HepG2 (cell line): ENCODE measurements around the gene PGRMC2. TPM values are rescaled to one million over a fixed set of nuclear protein-coding genes. Genes with fewer than 3 reads are reported as not detected.

ENCODE experiments used
- ATAC-seq: fragments of 200-7000 bp; cut with Tn5 transposase; 3 replicates; pipeline ENCODE4 v1.9.1; 2020; ENCODE audit warnings: mild to moderate bottlenecking, moderate library complexity
- BruUV-seq: library from RNA; stranded (reverse); fragments of 400-500 nt; replicated peaks from 2 replicates; lab custom pipeline; 2021; lab: Mats Ljungman, UMichigan
- CTCF ChIA-PET: fragments of 300-600 bp; formaldehyde crosslinking; extraction: SDS; loops from one replicate; lab custom pipeline; 2021; ENCODE audit warnings: low total read pairs, inconsistent platforms, low intra/inter-chr PET ratio; lab: Yijun Ruan, JAX
- POLR2A ChIA-PET: fragments of 350-600 bp; sonication (Branson Sonifier 250); formaldehyde crosslinking; loops from one replicate; lab custom pipeline; 2020; ENCODE audit warnings: antibody characterized with exemption, inconsistent platforms; lab: Yijun Ruan, JAX
- DNase-seq: peaks from one replicate; pipeline ENCODE4 v3.0.0-alpha.2; 2015; ENCODE audit warnings: low spot score
- FAIRE-seq: peaks from 3 replicates; lab custom pipeline; 2011; peaks lifted over from hg19 to GRCh38; lab: Jason Lieb, UNC
- H2AFZ ChIP-seq: one replicate; pipeline ENCODE4 v1.6.1; 2011; ENCODE audit warnings: low read length, inconsistent platforms
- H3K27ac ChIP-seq: fragments of 300-600 bp; 3 replicates; pipeline ENCODE4 v1.8.0; 2011; ENCODE audit warnings: mixed run types, mild to moderate bottlenecking, mixed read lengths, low read length, inconsistent platforms; ENCODE audit not compliant: insufficient read depth; ENCODE audit errors: extremely low read length
- H3K27me3 ChIP-seq, 2 experiments: fragments of 200-600 bp in 1 of 2; 2 replicates in 1 of 2; 3 replicates in 1 of 2; pipeline versions ENCODE4 v1.6.0 to v1.8.0; 2011; ENCODE audit warnings: low read length in 2 of 2, mild to moderate bottlenecking in 2 of 2, moderate library complexity in 2 of 2, inconsistent platforms in 1 of 2; ENCODE audit not compliant: insufficient read depth in 2 of 2, control insufficient read depth in 1 of 2
- H3K36me3 ChIP-seq, 2 experiments: fragments of 200-600 bp in 1 of 2; replicated peaks in 1 of 2; 2 replicates in 1 of 2; 3 replicates in 1 of 2; pipeline versions ENCODE4 v1.5.1 to v1.8.0; 2011; ENCODE audit warnings: low read length in 2 of 2, inconsistent platforms in 1 of 2; ENCODE audit not compliant: insufficient read depth in 2 of 2, control insufficient read depth in 1 of 2
- H3K4me1 ChIP-seq: 2 replicates; pipeline ENCODE4 v1.5.1; 2012; ENCODE audit warnings: low read length, inconsistent platforms; ENCODE audit not compliant: insufficient read depth
- H3K4me2 ChIP-seq: 2 replicates; pipeline ENCODE4 v1.6.0; 2011; ENCODE audit warnings: low read depth, low read length, inconsistent platforms
- H3K4me3 ChIP-seq, 3 experiments: fragments of 200-600 bp in 1 of 3; sonication (generic), shearing (Covaris generic) in 1 of 3; replicated peaks in 1 of 3; 2 replicates each; pipeline ENCODE4 v1.5.1; 2011 to 2016; ENCODE audit warnings: low read length in 3 of 3, inconsistent platforms in 2 of 3, low read depth in 2 of 3, mild to moderate bottlenecking in 2 of 3, control low read depth in 1 of 3, mixed read lengths in 1 of 3; ENCODE audit not compliant: insufficient read depth in 1 of 3
- H3K79me2 ChIP-seq: one replicate; pipeline ENCODE4 v1.6.1; 2011; ENCODE audit warnings: low read length, inconsistent platforms; ENCODE audit not compliant: insufficient read depth
- H3K9ac ChIP-seq: 2 replicates; pipeline ENCODE4 v1.6.0; 2011; ENCODE audit warnings: mild to moderate bottlenecking, low read depth, low read length, inconsistent platforms; ENCODE audit not compliant: insufficient read depth
- H3K9me3 ChIP-seq: 2 replicates; pipeline ENCODE4 v1.5.1; 2012; ENCODE audit warnings: mild to moderate bottlenecking, low read length
- H4K20me1 ChIP-seq: 2 replicates; pipeline ENCODE4 v1.6.0; 2011; ENCODE audit warnings: inconsistent platforms, mild to moderate bottlenecking, low read length, moderate library complexity; ENCODE audit not compliant: insufficient read depth
- GPN1 ChIP-seq: sonication (generic); formaldehyde crosslinking; IDR thresholded peaks from 2 replicates; pipeline ENCODE4 v1.5.1; 2020; ENCODE audit warnings: missing genetic modification reagents, borderline replicate concordance
- HMG20A ChIP-seq: IDR thresholded peaks from 2 replicates; pipeline ENCODE4 v1.6.1; 2016; ENCODE audit warnings: borderline replicate concordance
- ISX ChIP-seq: sonication (generic); formaldehyde crosslinking; conservative IDR thresholded peaks from 2 replicates; pipeline ENCODE4 v1.5.0; 2020; ENCODE audit warnings: missing genetic modification reagents
- MATR3 ChIP-seq: sonication (generic); formaldehyde crosslinking; IDR thresholded peaks from 2 replicates; pipeline ENCODE4 v1.4.0; 2020; ENCODE audit warnings: missing genetic modification reagents
- NFYC ChIP-seq: IDR thresholded peaks from 2 replicates; pipeline ENCODE4 v1.6.1; 2016; ENCODE audit warnings: missing genetic modification reagents, missing compliant biosample characterization
- REPIN1 ChIP-seq: sonication (generic); formaldehyde crosslinking; IDR thresholded peaks from 2 replicates; pipeline ENCODE4 v1.8.0; 2022; ENCODE audit warnings: missing genetic modification reagents, low read depth, mild to moderate bottlenecking, borderline replicate concordance
- RFXANK ChIP-seq: IDR thresholded peaks from 2 replicates; pipeline ENCODE4 v1.6.1; 2016
- SSRP1 ChIP-seq: IDR thresholded peaks from 2 replicates; pipeline ENCODE4 v1.6.1; 2016; ENCODE audit warnings: control low read depth
- U2AF2 ChIP-seq: fragments of 200-400 bp; formaldehyde crosslinking; IDR thresholded peaks from 2 replicates; pipeline ENCODE4 v1.6.1; 2017; ENCODE audit warnings: low read depth, mild to moderate bottlenecking, low read length
- ZNF234 ChIP-seq: sonication (generic); formaldehyde crosslinking; conservative IDR thresholded peaks from 2 replicates; pipeline ENCODE4 v1.5.1; 2020; ENCODE audit warnings: mild to moderate bottlenecking, missing genetic modification reagents
- ZNF441 ChIP-seq: sonication (generic); formaldehyde crosslinking; IDR thresholded peaks from 2 replicates; pipeline ENCODE4 v1.7.0; 2021; ENCODE audit warnings: missing genetic modification reagents, borderline replicate concordance
- ZNF569 ChIP-seq: sonication (generic); formaldehyde crosslinking; IDR thresholded peaks from 2 replicates; pipeline ENCODE4 v1.5.0; 2020; ENCODE audit warnings: mild to moderate bottlenecking, missing genetic modification reagents, moderate library complexity, borderline replicate concordance
- ZNF607 ChIP-seq: sonication (generic); formaldehyde crosslinking; IDR thresholded peaks from 2 replicates; pipeline ENCODE4 v1.5.1; 2020; ENCODE audit warnings: missing genetic modification reagents, mild to moderate bottlenecking, borderline replicate concordance
- ZSCAN22 ChIP-seq: sonication (generic); formaldehyde crosslinking; IDR thresholded peaks from 2 replicates; pipeline ENCODE4 v1.4.0; 2020; ENCODE audit warnings: mild to moderate bottlenecking, missing genetic modification reagents
- WGBS: methylation state at CpG from one replicate; pipeline ENCODE4 v1.1.6; 2017; ENCODE audit warnings: low lambda C conversion rate; 5-methylcytosine and 5-hydroxymethylcytosine counted together
- in situ Hi-C: cut with HindIII; loops from 2 replicates; pipeline ENCODE4 v1.10.0; 2017; ENCODE audit warnings: low pct_unique_long_range_greater_than_20kb; ENCODE audit not compliant: extremely low pct_ligation_motif_present
- intact Hi-C: fragments of 100-400 bp; cut with micrococcal nuclease; formaldehyde crosslinking; loops from one replicate; pipeline ENCODE4 v1.10.0; 2022; ENCODE audit not compliant: unreplicated experiment
- polyA plus RNA-seq, 8 experiments: library from polyadenylated mRNA; depleted of rRNA in 3 of 8; stranded (reverse) in 7 of 8; unstranded in 1 of 8; fragments of >200 nt; fragmentation: Illumina TruSeq in 4 of 8; extraction: Trizol in 4 of 8; gene quantifications; 2 replicates each; pipeline versions ENCODE4 v1.2.1 to v1.2.3, GENCODE V29; 2011 to 2016; ENCODE audit warnings: low read depth in 4 of 8, missing spikeins in 1 of 8, mixed read lengths in 1 of 8; ENCODE audit not compliant: insufficient read depth in 1 of 8
- total RNA-seq, 5 experiments: library from RNA; depleted of rRNA; stranded (reverse); fragments of >200 nt; fragmentation: Illumina TruSeq; extraction: Trizol; gene quantifications; 2 replicates each; pipeline ENCODE4 v1.2.3, GENCODE V29; 2016; ENCODE audit warnings: low read depth in 1 of 5
- TF ChIP-seq, protein P1 (sequence below): sonication (generic); formaldehyde crosslinking; IDR thresholded peaks from 2 replicates; pipeline ENCODE4 v1.8.0; 2022; ENCODE audit warnings: low read depth, missing genetic modification reagents
- TF ChIP-seq, protein P2 (sequence below): sonication (generic); formaldehyde crosslinking; IDR thresholded peaks from 2 replicates; pipeline ENCODE4 v1.5.0; 2020; ENCODE audit warnings: mild to moderate bottlenecking, missing genetic modification reagents, moderate library complexity
- TF ChIP-seq, protein P3 (sequence below): sonication (generic); formaldehyde crosslinking; IDR thresholded peaks from 2 replicates; pipeline ENCODE4 v1.5.0; 2020; ENCODE audit warnings: mild to moderate bottlenecking, missing genetic modification reagents
- TF ChIP-seq, protein P4 (sequence below): sonication (generic); formaldehyde crosslinking; IDR thresholded peaks from 2 replicates; pipeline ENCODE4; 2020; ENCODE audit warnings: missing genetic modification reagents, mild to moderate bottlenecking, borderline replicate concordance

The PGRMC2 gene
- total and polyA plus RNA-seq, 2 of the 13 experiments (the other 11 are each of a cell fraction or from before 2014, with no cell fraction given): 16.0 to 19.8 TPM

DNA sequence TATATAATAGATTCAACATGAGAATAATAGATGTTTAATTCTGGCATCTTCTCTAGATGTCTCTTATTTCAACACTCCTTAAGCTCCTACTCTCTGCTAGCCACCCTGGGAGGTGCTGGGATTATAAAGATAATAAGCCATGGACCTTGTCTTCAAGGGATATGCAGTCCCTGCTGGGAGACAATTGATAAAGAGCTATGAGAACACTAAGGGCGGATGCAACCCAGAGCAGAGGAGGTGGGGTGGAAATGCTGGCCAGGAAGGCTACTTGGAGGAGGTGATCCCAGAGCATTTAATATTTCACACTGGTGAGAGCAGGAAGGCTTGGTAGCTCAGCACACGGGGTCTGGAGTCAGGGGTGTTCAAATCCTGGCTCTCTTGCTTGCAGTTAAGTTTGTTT lies 18.3 kb upstream of the PGRMC2 start:
- no peak overlapping the region for H3K4me3 ChIP-seq
- no peak overlapping the region for H3K4me2 ChIP-seq
- H3K79me2 ChIP-seq: no peaks in the 10 kb centered on the region
- H2AFZ ChIP-seq: no peak overlapping the region
- H3K27ac ChIP-seq: no peak overlapping the region
- BruUV-seq: no TSS peak
- no peak for ATAC-seq
- intact Hi-C loops: no loop called here
- H3K9me3 ChIP-seq: no peaks in the 10 kb centered on the region
- in situ Hi-C loops: no loop called here
- no peaks in the 10 kb centered on the region for H4K20me1 ChIP-seq
- H3K27me3 ChIP-seq: no peaks in the 10 kb centered on the region
- H3K36me3 ChIP-seq: no peaks in the 10 kb centered on the region
- WGBS: 30% methylated on average over 2 of the region's 2 CpGs
- H3K4me1 ChIP-seq: peaks cover 16% of the 10 kb centered on the region
- DNase-seq: no peak
- H3K9ac ChIP-seq: no peak overlapping the region
- ChIA-PET CTCF (no interaction called here), POLR2A (no interaction called here)
- no peak for FAIRE-seq
- TF ChIP-seq HMG20A: no peak
- TF ChIP-seq U2AF2: no peak
- no peak for TF ChIP-seq SSRP1 (CRISPR knock-in tag)
- TF ChIP-seq NFYC (CRISPR knock-in tag): no peak
- TF ChIP-seq, protein P1, sequence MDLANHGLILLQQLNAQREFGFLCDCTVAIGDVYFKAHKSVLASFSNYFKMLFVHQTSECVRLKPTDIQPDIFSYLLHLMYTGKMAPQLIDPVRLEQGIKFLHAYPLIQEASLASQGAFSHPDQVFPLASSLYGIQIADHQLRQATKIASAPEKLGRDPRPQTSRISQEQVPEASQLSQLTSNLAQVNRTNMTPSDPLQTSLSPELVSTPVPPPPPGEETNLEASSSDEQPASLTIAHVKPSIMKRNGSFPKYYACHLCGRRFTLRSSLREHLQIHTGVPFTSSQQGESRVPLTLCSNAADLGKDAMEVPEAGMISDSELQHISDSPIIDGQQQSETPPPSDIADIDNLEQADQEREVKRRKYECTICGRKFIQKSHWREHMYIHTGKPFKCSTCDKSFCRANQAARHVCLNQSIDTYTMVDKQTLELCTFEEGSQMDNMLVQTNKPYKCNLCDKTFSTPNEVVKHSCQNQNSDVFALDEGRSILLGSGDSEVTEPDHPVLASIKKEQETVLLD (CRISPR knock-in tag): no peak
- TF ChIP-seq, protein P2, sequence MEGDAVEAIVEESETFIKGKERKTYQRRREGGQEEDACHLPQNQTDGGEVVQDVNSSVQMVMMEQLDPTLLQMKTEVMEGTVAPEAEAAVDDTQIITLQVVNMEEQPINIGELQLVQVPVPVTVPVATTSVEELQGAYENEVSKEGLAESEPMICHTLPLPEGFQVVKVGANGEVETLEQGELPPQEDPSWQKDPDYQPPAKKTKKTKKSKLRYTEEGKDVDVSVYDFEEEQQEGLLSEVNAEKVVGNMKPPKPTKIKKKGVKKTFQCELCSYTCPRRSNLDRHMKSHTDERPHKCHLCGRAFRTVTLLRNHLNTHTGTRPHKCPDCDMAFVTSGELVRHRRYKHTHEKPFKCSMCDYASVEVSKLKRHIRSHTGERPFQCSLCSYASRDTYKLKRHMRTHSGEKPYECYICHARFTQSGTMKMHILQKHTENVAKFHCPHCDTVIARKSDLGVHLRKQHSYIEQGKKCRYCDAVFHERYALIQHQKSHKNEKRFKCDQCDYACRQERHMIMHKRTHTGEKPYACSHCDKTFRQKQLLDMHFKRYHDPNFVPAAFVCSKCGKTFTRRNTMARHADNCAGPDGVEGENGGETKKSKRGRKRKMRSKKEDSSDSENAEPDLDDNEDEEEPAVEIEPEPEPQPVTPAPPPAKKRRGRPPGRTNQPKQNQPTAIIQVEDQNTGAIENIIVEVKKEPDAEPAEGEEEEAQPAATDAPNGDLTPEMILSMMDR: no peak
- TF ChIP-seq REPIN1 (CRISPR knock-in tag): no peak
- TF ChIP-seq ZNF441: no peak
- TF ChIP-seq ZNF607 (CRISPR knock-in tag): no peak
- TF ChIP-seq ISX: no peak
- TF ChIP-seq GPN1 (CRISPR knock-in tag): no peak
- no peak for TF ChIP-seq ZNF234 (CRISPR knock-in tag)
- no peak for TF ChIP-seq ZNF569 (CRISPR knock-in tag)
- TF ChIP-seq, protein P3, sequence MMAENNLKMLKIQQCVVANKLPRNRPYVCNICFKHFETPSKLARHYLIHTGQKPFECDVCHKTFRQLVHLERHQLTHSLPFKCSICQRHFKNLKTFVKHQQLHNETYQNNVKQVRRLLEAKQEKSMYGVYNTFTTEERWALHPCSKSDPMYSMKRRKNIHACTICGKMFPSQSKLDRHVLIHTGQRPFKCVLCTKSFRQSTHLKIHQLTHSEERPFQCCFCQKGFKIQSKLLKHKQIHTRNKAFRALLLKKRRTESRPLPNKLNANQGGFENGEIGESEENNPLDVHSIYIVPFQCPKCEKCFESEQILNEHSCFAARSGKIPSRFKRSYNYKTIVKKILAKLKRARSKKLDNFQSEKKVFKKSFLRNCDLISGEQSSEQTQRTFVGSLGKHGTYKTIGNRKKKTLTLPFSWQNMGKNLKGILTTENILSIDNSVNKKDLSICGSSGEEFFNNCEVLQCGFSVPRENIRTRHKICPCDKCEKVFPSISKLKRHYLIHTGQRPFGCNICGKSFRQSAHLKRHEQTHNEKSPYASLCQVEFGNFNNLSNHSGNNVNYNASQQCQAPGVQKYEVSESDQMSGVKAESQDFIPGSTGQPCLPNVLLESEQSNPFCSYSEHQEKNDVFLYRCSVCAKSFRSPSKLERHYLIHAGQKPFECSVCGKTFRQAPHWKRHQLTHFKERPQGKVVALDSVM: no peak
- TF ChIP-seq MATR3 (CRISPR knock-in tag): no peak
- TF ChIP-seq, protein P4, sequence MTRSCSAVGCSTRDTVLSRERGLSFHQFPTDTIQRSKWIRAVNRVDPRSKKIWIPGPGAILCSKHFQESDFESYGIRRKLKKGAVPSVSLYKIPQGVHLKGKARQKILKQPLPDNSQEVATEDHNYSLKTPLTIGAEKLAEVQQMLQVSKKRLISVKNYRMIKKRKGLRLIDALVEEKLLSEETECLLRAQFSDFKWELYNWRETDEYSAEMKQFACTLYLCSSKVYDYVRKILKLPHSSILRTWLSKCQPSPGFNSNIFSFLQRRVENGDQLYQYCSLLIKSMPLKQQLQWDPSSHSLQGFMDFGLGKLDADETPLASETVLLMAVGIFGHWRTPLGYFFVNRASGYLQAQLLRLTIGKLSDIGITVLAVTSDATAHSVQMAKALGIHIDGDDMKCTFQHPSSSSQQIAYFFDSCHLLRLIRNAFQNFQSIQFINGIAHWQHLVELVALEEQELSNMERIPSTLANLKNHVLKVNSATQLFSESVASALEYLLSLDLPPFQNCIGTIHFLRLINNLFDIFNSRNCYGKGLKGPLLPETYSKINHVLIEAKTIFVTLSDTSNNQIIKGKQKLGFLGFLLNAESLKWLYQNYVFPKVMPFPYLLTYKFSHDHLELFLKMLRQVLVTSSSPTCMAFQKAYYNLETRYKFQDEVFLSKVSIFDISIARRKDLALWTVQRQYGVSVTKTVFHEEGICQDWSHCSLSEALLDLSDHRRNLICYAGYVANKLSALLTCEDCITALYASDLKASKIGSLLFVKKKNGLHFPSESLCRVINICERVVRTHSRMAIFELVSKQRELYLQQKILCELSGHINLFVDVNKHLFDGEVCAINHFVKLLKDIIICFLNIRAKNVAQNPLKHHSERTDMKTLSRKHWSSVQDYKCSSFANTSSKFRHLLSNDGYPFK: no peak
- TF ChIP-seq ZSCAN22 (CRISPR knock-in tag): no peak
- no peak for TF ChIP-seq RFXANK (CRISPR knock-in tag)
